ENCODE measurements around the gene RB1.

Gene RB1

GRCh38 chr13:48302871-48303358 lies 636 bp upstream of the RB1 start:
- Histone ChIP-seq H3K27ac (ENCODE audit: low read length) (peak overlapping the region; percentile 93), H3K36me3 (ENCODE audit: insufficient read depth, low read length) (peaks cover 16% of the 10 kb centered on the region), H3K4me3 (ENCODE audit: low read depth in 1 of 2, low read length in 2 of 2) (peak overlapping the region; percentile 91 to 93), H4K20me1 (ENCODE audit: insufficient read depth, low read length) (peaks cover 9% of the 10 kb centered on the region; the same call in 1 of the 2 replicates), H3K27me3 (ENCODE audit: insufficient read depth, low read length, poor library complexity) (no peaks in the 10 kb centered on the region), H3K9me3 (ENCODE audit: insufficient read depth, low read length, severe bottlenecking) (no peaks in the 10 kb centered on the region), H3K4me2 (ENCODE audit: insufficient read depth, low read length) (peak overlapping the region; percentile 65), H3K79me2 (ENCODE audit: insufficient read depth, low read length) (peaks cover 57% of the 10 kb centered on the region), H3K4me1 (ENCODE audit: insufficient read depth, low read length) (peaks cover 38% of the 10 kb centered on the region), H2AFZ (ENCODE audit: low read depth, low read length) (peak overlapping the region; percentile 77), H3K9ac (ENCODE audit: low read depth, low read length) (peak overlapping the region; percentile 91)
- TF ChIP-seq, protein P1, sequence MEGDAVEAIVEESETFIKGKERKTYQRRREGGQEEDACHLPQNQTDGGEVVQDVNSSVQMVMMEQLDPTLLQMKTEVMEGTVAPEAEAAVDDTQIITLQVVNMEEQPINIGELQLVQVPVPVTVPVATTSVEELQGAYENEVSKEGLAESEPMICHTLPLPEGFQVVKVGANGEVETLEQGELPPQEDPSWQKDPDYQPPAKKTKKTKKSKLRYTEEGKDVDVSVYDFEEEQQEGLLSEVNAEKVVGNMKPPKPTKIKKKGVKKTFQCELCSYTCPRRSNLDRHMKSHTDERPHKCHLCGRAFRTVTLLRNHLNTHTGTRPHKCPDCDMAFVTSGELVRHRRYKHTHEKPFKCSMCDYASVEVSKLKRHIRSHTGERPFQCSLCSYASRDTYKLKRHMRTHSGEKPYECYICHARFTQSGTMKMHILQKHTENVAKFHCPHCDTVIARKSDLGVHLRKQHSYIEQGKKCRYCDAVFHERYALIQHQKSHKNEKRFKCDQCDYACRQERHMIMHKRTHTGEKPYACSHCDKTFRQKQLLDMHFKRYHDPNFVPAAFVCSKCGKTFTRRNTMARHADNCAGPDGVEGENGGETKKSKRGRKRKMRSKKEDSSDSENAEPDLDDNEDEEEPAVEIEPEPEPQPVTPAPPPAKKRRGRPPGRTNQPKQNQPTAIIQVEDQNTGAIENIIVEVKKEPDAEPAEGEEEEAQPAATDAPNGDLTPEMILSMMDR (IDR thresholded peaks at IDR 0.05; ENCODE audit: borderline replicate concordance, extremely low read depth, low read length, poor library complexity, severe bottlenecking), result no peak
- TF ChIP-seq EZH2 (IDR thresholded peaks at IDR 0.05; ENCODE audit: borderline replicate concordance, low read depth, low read length, severe bottlenecking), result no peak
- DNase-seq (no peak), ATAC-seq (ENCODE audit: insufficient read depth, low read depth) (0 out of 3 replicates have a peak, but pooled peaks have one; percentile 1)

- H3K27ac ChIP-seq (ENCODE audit: low read length), result peak overlapping the region; percentile 93
- no peak for TF ChIP-seq EZH2 (IDR thresholded peaks at IDR 0.05; ENCODE audit: borderline replicate concordance, low read depth, low read length, severe bottlenecking)
- TF ChIP-seq, protein P1 (IDR thresholded peaks at IDR 0.05; ENCODE audit: borderline replicate concordance, extremely low read depth, low read length, poor library complexity, severe bottlenecking), result no peak
- DNase-seq, result peak; percentile 52
These were observed 759 bp downstream of the RB1 start for GRCh38 chr13:48304143-48304876.

GRCh38 chr13:48311223-48311622 lies 7.7 kb downstream of the RB1 start:
- Histone ChIP-seq H3K36me3 (ENCODE audit: insufficient read depth, low read length) (peaks cover 68% of the 10 kb centered on the region), H3K27me3 (ENCODE audit: insufficient read depth, low read length, poor library complexity) (no peaks in the 10 kb centered on the region), H3K4me3 (ENCODE audit: low read depth in 1 of 2, low read length in 2 of 2) (no peak overlapping the region), H2AFZ (ENCODE audit: low read depth, low read length) (no peak overlapping the region), H3K9me3 (ENCODE audit: insufficient read depth, low read length, severe bottlenecking) (no peaks in the 10 kb centered on the region), H3K4me1 (ENCODE audit: insufficient read depth, low read length) (peaks cover 7% of the 10 kb centered on the region), H3K4me2 (ENCODE audit: insufficient read depth, low read length) (no peak overlapping the region), H3K27ac (ENCODE audit: low read length) (no peak overlapping the region), H3K79me2 (ENCODE audit: insufficient read depth, low read length) (peaks cover 98% of the 10 kb centered on the region), H4K20me1 (ENCODE audit: insufficient read depth, low read length) (peaks cover 8% of the 10 kb centered on the region; the same call in 1 of the 2 replicates), H3K9ac (ENCODE audit: low read depth, low read length) (no peak overlapping the region)
- DNase-seq, result no peak
- ATAC-seq (ENCODE audit: insufficient read depth, low read depth), result no peak
- TF ChIP-seq, protein P1 (IDR thresholded peaks at IDR 0.05; ENCODE audit: borderline replicate concordance, extremely low read depth, low read length, poor library complexity, severe bottlenecking), result no peak
- TF ChIP-seq EZH2 (IDR thresholded peaks at IDR 0.05; ENCODE audit: borderline replicate concordance, low read depth, low read length, severe bottlenecking), result no peak

More at GRCh38 chr13:48304143-48304876, 759 bp downstream of the RB1 start:
- H3K79me2 ChIP-seq (ENCODE audit: insufficient read depth, low read length), result peaks cover 71% of the 10 kb centered on the region
- H3K4me1 ChIP-seq (ENCODE audit: insufficient read depth, low read length), result peaks cover 32% of the 10 kb centered on the region
- no peaks in the 10 kb centered on the region for H3K9me3 ChIP-seq (ENCODE audit: insufficient read depth, low read length, severe bottlenecking)
- peak overlapping the region; percentile 91 to 93 for H3K4me3 ChIP-seq (ENCODE audit: low read depth in 1 of 2, low read length in 2 of 2)
- peaks cover 24% of the 10 kb centered on the region for H3K36me3 ChIP-seq (ENCODE audit: insufficient read depth, low read length)
- H2AFZ ChIP-seq (ENCODE audit: low read depth, low read length), result peak overlapping the region; percentile 77
- no peaks in the 10 kb centered on the region for H3K27me3 ChIP-seq (ENCODE audit: insufficient read depth, low read length, poor library complexity)
- H3K9ac ChIP-seq (ENCODE audit: low read depth, low read length), result peak overlapping the region; percentile 91
- ATAC-seq (ENCODE audit: insufficient read depth, low read depth), result peak; percentile 34
- H3K4me2 ChIP-seq (ENCODE audit: insufficient read depth, low read length), result peak overlapping the region; percentile 71
- peaks cover 9% of the 10 kb centered on the region; the same call in 1 of the 2 replicates for H4K20me1 ChIP-seq (ENCODE audit: insufficient read depth, low read length)
